ENCODE data around the gene ST6GALNAC5. TPM values are rescaled to one million over a fixed set of nuclear protein-coding genes. Genes with fewer than 3 reads are reported as not detected.

The ST6GALNAC5 gene
- total RNA-seq, 6 donors from 2014 or later = 18.9 to 54.9 (median 28.0) TPM

DNA sequence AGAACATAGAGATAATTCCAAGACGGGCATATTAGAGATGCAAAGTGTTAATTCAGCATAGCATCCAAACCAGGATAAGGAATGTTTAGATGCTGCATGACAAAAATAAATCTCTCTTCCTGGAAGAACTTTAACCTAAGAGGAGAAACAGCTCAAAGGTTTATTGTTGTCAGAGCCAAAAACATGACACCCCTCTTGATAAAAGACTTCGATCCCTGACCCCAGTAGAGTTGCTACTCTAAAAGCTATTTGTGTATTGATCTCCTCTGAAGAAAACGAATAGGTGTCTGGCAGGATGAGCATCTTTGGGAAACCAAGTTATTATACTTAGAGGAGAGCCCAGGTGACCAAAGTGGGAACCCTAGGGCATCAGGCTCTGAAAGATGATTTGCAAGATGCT, 193.9 kb downstream of the ST6GALNAC5 start:
- ATAC-seq (ENCODE audit: low FRiP score in 2 of 2) = no peak
- WGBS, 2 donors = 58 to 64% methylated on average over 3 of the region's 3 CpGs

DNA sequence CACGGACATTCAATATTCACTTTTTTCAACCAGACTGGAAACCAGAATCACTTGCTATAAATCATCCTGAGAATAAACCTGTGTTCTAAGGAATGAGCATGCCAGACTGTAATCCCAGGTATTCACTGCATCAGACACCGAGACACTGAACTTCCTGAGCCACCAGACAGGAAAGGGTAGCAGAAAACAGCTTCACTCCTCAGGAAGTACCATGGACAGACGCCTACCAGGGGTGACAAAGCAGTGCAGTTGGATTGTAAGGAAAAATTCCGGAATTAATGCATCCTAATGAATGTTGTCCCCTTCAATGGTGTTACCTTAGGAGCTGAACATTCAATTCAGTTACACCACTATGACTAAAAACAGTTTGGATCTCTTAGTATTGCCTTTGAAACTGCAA, 195.8 kb downstream of the ST6GALNAC5 start:
- no peaks in the 10 kb centered on the region for H3K9me3 ChIP-seq
- TF ChIP-seq EP300 (IDR thresholded peaks at IDR 0.05) (no peak), POLR2AphosphoS5 (IDR thresholded peaks at IDR 0.05) (no peak), POLR2A (IDR thresholded peaks at IDR 0.05) (no peak), CTCF (IDR thresholded peaks at IDR 0.05) (no peak)
- WGBS, 2 donors = 47 to 64% methylated on average over 4 of the region's 4 CpGs
- DNase-seq (no peak), ATAC-seq (ENCODE audit: low FRiP score in 2 of 2) (no peak)
- no peaks in the 10 kb centered on the region for H3K4me1 ChIP-seq
- no peaks in the 10 kb centered on the region for H3K36me3 ChIP-seq
- H3K27me3 ChIP-seq = no peaks in the 10 kb centered on the region
- H3K27ac ChIP-seq = no peak overlapping the region
- H3K4me3 ChIP-seq = no peak overlapping the region

More for the DNA sequence above, 193.9 kb downstream of the ST6GALNAC5 start:
- no peak for DNase-seq
- H3K4me3 ChIP-seq = no peak overlapping the region
- no peaks in the 10 kb centered on the region for H3K9me3 ChIP-seq
- H3K36me3 ChIP-seq = no peaks in the 10 kb centered on the region
- H3K27me3 ChIP-seq = no peaks in the 10 kb centered on the region
- H3K27ac ChIP-seq = no peak overlapping the region
- no peak for TF ChIP-seq EP300 (IDR thresholded peaks at IDR 0.05)
- TF ChIP-seq CTCF (IDR thresholded peaks at IDR 0.05) = no peak
- no peaks in the 10 kb centered on the region for H3K4me1 ChIP-seq

DNA sequence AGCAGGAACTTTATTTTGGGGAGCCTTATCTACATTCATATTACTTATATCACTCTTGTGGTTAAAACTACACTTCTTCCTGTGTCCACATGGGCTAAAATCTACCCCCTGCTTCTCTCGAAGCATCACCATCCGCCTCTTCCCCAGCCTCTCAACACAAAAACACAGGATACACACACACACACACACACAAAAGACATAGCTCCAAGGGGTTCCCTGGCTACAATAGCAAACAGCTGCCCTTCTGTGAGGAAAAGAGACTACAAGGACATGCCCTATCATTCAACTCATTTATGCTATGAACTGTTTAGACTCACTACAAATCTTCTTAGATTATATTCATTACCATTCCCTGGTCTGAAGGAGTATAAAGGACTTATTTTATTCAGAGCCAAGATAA, 197.0 kb downstream of the ST6GALNAC5 start:
- WGBS, 2 donors = 78 to 86% methylated on average over 2 of the region's 2 CpGs
- no peaks in the 10 kb centered on the region for H3K27me3 ChIP-seq
- no peaks in the 10 kb centered on the region for H3K4me1 ChIP-seq
- TF ChIP-seq POLR2A (IDR thresholded peaks at IDR 0.05) = no peak
- no peak for TF ChIP-seq CTCF (IDR thresholded peaks at IDR 0.05)
- no peak for TF ChIP-seq EP300 (IDR thresholded peaks at IDR 0.05)
- TF ChIP-seq POLR2AphosphoS5 (IDR thresholded peaks at IDR 0.05) = no peak
- DNase-seq (no peak), ATAC-seq (ENCODE audit: low FRiP score in 2 of 2) (no peak)
- H3K27ac ChIP-seq = no peak overlapping the region
- no peaks in the 10 kb centered on the region for H3K36me3 ChIP-seq
- no peak overlapping the region for H3K4me3 ChIP-seq
- no peaks in the 10 kb centered on the region for H3K9me3 ChIP-seq

DNA sequence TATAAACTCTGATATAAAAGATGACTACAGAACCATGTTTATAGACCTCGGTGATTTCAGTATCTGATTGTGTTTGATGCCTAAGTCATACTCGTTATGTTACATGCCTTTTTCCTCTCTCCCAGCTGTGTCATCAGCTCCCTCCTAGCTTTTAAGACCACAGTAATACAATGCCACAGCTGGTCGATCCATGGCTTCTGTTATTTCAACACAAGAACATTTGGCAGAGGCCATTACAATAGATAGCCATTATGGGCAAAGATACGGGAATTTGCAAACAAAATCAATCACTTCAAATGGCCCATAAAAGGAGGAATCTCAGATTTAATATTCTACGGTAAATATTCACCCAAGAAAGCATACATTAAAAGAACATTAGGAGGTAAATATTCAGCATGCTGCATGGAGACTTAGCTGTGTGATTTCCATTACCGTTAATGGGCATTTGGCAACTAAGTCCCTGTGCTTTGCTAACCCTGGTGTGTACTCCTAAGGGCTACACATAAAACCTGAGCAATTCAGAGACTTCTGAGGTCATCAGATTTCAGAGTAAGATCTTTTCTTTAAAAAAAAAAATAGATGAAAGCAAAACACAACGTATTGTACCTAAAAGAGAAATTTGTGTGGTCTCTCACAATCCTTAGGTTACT, 198.5 kb downstream of the ST6GALNAC5 start:
- no peak for ATAC-seq (ENCODE audit: low FRiP score in 2 of 2)
- Histone ChIP-seq H3K36me3 (no peaks in the 10 kb centered on the region), H3K27ac (no peak overlapping the region), H3K27me3 (no peaks in the 10 kb centered on the region), H3K4me3 (no peak overlapping the region), H3K4me1 (no peaks in the 10 kb centered on the region), H3K9me3 (no peaks in the 10 kb centered on the region)
- WGBS, 2 donors = 80 to 87% methylated on average over 7 of the region's 7 CpGs
- no peak for DNase-seq
- TF ChIP-seq CTCF (IDR thresholded peaks at IDR 0.05) = no peak
- no peak for TF ChIP-seq POLR2A (IDR thresholded peaks at IDR 0.05)
- TF ChIP-seq POLR2AphosphoS5 (IDR thresholded peaks at IDR 0.05) = no peak
- TF ChIP-seq EP300 (IDR thresholded peaks at IDR 0.05) = no peak

GRCh38 chr1:77068013-77068412, 200.7 kb downstream of the ST6GALNAC5 start:
- no peaks in the 10 kb centered on the region for H3K27me3 ChIP-seq
- H3K4me1 ChIP-seq = no peaks in the 10 kb centered on the region
- TF ChIP-seq POLR2A (IDR thresholded peaks at IDR 0.05) (no peak), CTCF (IDR thresholded peaks at IDR 0.05) (no peak), POLR2AphosphoS5 (IDR thresholded peaks at IDR 0.05) (no peak), EP300 (IDR thresholded peaks at IDR 0.05) (no peak)
- no peak overlapping the region for H3K27ac ChIP-seq
- no peak overlapping the region for H3K4me3 ChIP-seq
- no peaks in the 10 kb centered on the region for H3K9me3 ChIP-seq
- ATAC-seq (ENCODE audit: low FRiP score in 2 of 2) (no peak), DNase-seq (no peak)
- 88 to 95% methylated on average over 2 of the region's 2 CpGs for WGBS, 2 donors
- no peaks in the 10 kb centered on the region for H3K36me3 ChIP-seq
